Tibial nerve (tissue), 4 donors: ENCODE data around the gene KRTAP10-1. TPM values are rescaled to one million over a fixed set of nuclear protein-coding genes. Genes with fewer than 3 reads are reported as not detected.
A peak's percentile ranks its signal among the peaks of the same experiment; 100 is the strongest.

Source experiments
- DNase-seq, 2 donors: peaks; one replicate each; pipeline ENCODE4 v3.0.0-alpha.2; 2019; ENCODE audit warnings: low spot score in 2 of 2
- H3K27ac ChIP-seq, 4 donors: fragments of 200-600 bp; sonication (generic) in 3 of 4; one replicate each; pipeline ENCODE4 v1.5.1; 2017 to 2019; ENCODE audit warnings: mild to moderate bottlenecking in 1 of 4
- H3K27me3 ChIP-seq, 2 donors: fragments of 200-600 bp; sonication (generic) in 1 of 2; one replicate each; pipeline versions ENCODE4 v1.5.1 to v1.6.0; 2017 to 2019
- H3K36me3 ChIP-seq, 3 donors: fragments of 200-600 bp; sonication (generic); one replicate each; pipeline ENCODE4 v1.5.1; 2018 to 2019
- H3K4me1 ChIP-seq, 4 donors: fragments of 200-600 bp; sonication (generic) in 3 of 4; one replicate each; pipeline ENCODE4 v1.5.1; 2017 to 2019
- H3K4me3 ChIP-seq, 4 donors: fragments of 200-600 bp; sonication (generic) in 3 of 4; one replicate each; pipeline ENCODE4 v1.5.1; 2017 to 2019; ENCODE audit warnings: mild to moderate bottlenecking in 1 of 4, moderate library complexity in 1 of 4
- H3K9me3 ChIP-seq, 4 donors: fragments of 200-600 bp; sonication (generic) in 3 of 4; one replicate each; pipeline ENCODE4 v1.5.1; 2017 to 2019
- EP300 ChIP-seq, 2 donors: sonication (generic); formaldehyde crosslinking; IDR thresholded peaks; one replicate each; pipeline ENCODE4 v1.6.1; 2017; ENCODE audit warnings: antibody characterized with exemption in 2 of 2, mild to moderate bottlenecking in 1 of 2
- POLR2A ChIP-seq, 2 donors: fragments of 450-650 bp; IDR thresholded peaks; one replicate each; pipeline ENCODE4 v1.6.1; 2017; ENCODE audit warnings: antibody characterized with exemption in 2 of 2, mild to moderate bottlenecking in 2 of 2, moderate library complexity in 2 of 2
- WGBS, 2 donors: methylation state at CpG; one replicate each; pipeline ENCODE4 v1.1.5; 2018; 5-methylcytosine and 5-hydroxymethylcytosine counted together
- total RNA-seq, 4 donors: library from RNA; depleted of rRNA; stranded (reverse); fragments of >200 nt; gene quantifications; one replicate each; pipeline ENCODE4 v1.1.0, GENCODE V29; 2016
- TF ChIP-seq, protein P1 (sequence below), 5 experiments: fragments of 200-600 bp in 3 of 5; fragments of 450-650 bp in 2 of 5; sonication (generic) in 3 of 5; IDR thresholded peaks; one replicate each; pipeline ENCODE4 v1.5.1; 2016 to 2019; ENCODE audit warnings: antibody characterized with exemption in 5 of 5, mild to moderate bottlenecking in 3 of 5, moderate library complexity in 2 of 5

KRTAP10-1 gene
- total RNA-seq, 4 donors from 2014 or later = not detected

DNA sequence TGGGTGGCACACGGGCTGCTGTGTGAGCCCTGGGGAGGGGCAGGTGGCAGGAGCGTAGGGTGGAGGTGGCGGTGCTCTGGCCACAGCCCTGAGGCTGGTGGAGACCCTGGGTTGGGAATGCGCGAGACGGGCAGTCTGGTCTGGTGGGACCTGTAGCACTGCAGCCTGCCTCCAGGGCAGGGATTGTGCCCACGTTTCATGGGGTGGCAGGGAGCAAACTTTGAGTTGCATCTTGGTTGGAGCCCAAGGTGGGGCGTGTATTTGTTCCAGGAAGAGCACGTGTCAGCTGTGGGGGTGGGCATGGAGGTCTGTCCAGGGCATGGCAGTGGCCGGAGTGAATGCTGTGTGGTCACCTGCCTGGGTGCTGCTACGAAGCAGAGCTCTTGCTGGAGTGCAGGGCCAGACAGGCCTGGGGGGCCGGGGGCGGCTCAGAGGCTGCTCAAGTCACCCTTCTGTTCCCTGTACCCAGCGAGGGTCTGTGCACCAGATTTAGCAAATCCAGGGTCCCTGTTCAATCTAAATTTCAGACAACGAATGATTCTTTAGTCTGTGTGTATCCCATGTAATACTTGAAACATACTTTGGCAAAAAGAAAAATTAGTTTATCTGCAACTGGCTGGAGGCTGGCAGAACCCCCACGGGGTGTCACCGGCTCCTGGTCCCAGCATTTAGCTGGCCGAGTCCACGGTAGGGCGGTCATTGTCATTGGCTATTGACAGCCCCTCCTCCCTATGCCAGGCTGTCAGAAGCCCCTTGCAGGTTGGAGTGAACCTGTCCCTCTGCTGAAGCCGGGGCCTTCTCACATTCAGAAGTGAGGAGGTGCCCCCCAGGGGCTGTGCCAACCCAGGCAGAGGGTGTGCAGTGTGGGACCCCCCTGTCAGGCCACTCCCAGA is 27.3 kb downstream of the KRTAP10-1 start:
- WGBS, 2 donors = 76% methylated on average over 20 to 21 of the region's 21 CpGs
- Histone ChIP-seq H3K27ac (no peak overlapping the region), H3K36me3 (no peaks in the 10 kb centered on the region), H3K27me3 (peaks cover 0 to 37% of the 10 kb centered on the region in 2 donors), H3K4me1 (peaks cover 0 to 9% (median 3%) of the 10 kb centered on the region in 4 donors), H3K4me3 (no peak overlapping the region), H3K9me3 (no peaks in the 10 kb centered on the region)
- no peak for DNase-seq
- TF ChIP-seq, protein P1, sequence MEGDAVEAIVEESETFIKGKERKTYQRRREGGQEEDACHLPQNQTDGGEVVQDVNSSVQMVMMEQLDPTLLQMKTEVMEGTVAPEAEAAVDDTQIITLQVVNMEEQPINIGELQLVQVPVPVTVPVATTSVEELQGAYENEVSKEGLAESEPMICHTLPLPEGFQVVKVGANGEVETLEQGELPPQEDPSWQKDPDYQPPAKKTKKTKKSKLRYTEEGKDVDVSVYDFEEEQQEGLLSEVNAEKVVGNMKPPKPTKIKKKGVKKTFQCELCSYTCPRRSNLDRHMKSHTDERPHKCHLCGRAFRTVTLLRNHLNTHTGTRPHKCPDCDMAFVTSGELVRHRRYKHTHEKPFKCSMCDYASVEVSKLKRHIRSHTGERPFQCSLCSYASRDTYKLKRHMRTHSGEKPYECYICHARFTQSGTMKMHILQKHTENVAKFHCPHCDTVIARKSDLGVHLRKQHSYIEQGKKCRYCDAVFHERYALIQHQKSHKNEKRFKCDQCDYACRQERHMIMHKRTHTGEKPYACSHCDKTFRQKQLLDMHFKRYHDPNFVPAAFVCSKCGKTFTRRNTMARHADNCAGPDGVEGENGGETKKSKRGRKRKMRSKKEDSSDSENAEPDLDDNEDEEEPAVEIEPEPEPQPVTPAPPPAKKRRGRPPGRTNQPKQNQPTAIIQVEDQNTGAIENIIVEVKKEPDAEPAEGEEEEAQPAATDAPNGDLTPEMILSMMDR (IDR thresholded peaks at IDR 0.05) = no peak
- no peak for TF ChIP-seq POLR2A (IDR thresholded peaks at IDR 0.05)
- TF ChIP-seq EP300 (IDR thresholded peaks at IDR 0.05) = no peak

DNA sequence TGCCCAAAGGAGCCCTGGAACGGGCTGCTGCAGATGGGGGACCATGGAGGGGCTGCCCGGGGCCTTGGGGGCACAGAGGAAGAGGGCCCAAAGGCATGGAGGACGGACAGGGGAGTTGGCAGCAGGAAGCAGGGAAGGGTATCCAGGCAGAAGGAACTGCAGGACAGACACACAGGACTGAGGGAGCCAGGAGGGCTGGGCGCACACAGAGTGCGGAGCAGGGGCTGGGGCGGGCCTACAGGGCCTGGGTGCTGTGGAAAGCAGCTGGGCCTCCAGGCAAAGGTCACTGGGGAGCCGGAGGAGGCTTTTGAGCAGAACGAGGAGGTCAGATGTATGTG is 28.1 kb downstream of the KRTAP10-1 start:
- no peak overlapping the region for H3K4me3 ChIP-seq
- 66 to 71% methylated on average over 8 of the region's 8 CpGs for WGBS, 2 donors
- no peak for TF ChIP-seq EP300 (IDR thresholded peaks at IDR 0.05)
- TF ChIP-seq, protein P1 (IDR thresholded peaks at IDR 0.05) = no peak
- no peak for TF ChIP-seq POLR2A (IDR thresholded peaks at IDR 0.05)
- no peaks in the 10 kb centered on the region for H3K9me3 ChIP-seq
- no peaks in the 10 kb centered on the region for H3K36me3 ChIP-seq
- DNase-seq = no peak
- H3K27me3 ChIP-seq = peaks cover 0 to 37% of the 10 kb centered on the region in 2 donors
- peaks cover 0 to 9% (median 3%) of the 10 kb centered on the region in 4 donors for H3K4me1 ChIP-seq
- H3K27ac ChIP-seq = no peak overlapping the region

DNA sequence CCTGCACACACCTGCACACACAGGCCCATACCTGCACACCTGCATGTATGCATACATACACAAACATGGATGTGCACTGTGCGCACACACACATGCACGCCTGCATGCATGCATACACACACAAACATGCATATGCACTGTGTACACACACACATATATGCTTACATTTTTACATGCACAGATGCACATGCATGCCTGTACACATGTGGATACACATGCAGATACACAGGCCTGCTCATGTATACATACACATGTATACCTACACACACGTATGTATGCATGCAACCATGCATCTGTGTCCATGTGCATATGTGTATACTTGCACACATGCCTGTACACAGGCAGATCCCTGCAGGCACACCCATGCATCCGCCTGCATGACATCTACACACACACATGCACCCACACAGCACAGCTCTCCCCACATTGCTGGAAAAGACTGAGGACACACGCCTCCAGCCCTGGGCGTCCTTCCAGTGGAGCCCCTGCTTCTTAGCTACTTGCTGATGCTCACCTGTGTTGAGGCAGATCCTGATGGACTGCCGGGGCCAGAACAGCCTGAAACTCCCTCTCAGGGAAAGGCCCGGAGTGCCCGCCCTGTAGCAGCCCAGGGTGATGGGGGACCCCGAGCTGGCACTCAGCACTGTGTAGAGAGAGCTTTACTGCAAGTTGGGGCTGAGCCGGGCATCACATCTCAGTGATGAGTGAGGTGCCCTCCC is 28.6 kb downstream of the KRTAP10-1 start:
- Histone ChIP-seq H3K27ac (no peak overlapping the region), H3K36me3 (no peaks in the 10 kb centered on the region), H3K4me1 (peaks cover 0 to 9% (median 3%) of the 10 kb centered on the region in 4 donors), H3K9me3 (no peaks in the 10 kb centered on the region), H3K4me3 (no peak overlapping the region), H3K27me3 (peaks cover 0 to 38% of the 10 kb centered on the region in 2 donors)
- no peak for TF ChIP-seq EP300 (IDR thresholded peaks at IDR 0.05)
- TF ChIP-seq, protein P1 (IDR thresholded peaks at IDR 0.05) = no peak
- no peak for TF ChIP-seq POLR2A (IDR thresholded peaks at IDR 0.05)
- 83 to 91% methylated on average over 10 of the region's 11 CpGs for WGBS, 2 donors
- no peak for DNase-seq

DNA sequence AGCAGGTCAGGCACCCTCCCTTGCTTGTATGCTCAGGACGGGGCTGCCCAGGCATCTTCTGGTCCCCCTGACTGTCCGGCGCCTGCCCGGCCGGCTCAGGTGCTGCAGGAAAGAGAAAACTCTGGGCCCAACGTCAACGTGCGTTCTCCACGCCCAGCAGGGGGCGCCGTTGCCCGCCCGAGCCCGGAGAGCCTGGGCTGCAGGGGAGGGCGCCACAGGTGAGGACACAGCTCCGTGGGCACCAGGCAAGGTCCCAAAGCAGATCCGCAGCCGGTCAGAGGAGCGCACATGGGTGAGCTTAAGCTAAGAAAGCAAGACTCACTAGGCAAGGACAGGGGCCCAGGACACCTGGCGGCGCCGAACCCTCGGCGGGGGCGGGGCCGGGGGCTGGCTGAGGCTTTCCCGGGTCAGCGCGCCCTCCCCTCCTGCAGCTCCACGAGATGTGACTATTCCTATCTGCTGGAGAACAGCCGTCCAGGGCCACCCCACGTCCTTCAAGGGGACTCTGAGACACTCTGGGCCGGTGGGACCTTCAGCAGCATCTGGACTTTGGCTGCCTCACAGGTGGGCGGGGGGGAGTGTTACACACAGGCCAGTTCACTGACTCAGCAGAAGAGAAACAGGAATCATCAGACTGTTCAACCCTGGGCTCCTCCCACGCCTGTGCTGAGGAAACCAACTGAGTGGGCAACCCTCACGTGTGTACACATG is 29.3 kb downstream of the KRTAP10-1 start:
- Histone ChIP-seq H3K36me3 (no peaks in the 10 kb centered on the region), H3K4me1 (peaks cover 0 to 9% (median 3%) of the 10 kb centered on the region in 4 donors), H3K4me3 (no peak overlapping the region), H3K27me3 (peaks cover 0 to 43% of the 10 kb centered on the region in 2 donors), H3K9me3 (no peaks in the 10 kb centered on the region), H3K27ac (no peak overlapping the region)
- 11 to 32% methylated on average over 3 to 30 of the region's 36 CpGs for WGBS, 2 donors
- TF ChIP-seq EP300 (IDR thresholded peaks at IDR 0.05) = no peak
- TF ChIP-seq, protein P1 (IDR thresholded peaks at IDR 0.05) = peak; percentile 39 to 74 (median 71)
- peak in 1 of 2 donors; percentile 21 for DNase-seq
